GM18909 (cell line): ENCODE measurements around the gene PPT2.
"Not testable (repeated sequence)": the region's sequence is repeated elsewhere in the genome, so short reads cannot be mapped to it uniquely, and the experiment has no call there.

ENCODE experiments used
- ATAC-seq: cut with Tn5 transposase; IDR thresholded peaks from one replicate; pipeline ENCODE4 v1.9.1; 2021; ENCODE audit warnings: mild to moderate bottlenecking; ENCODE audit not compliant: unreplicated experiment, poor library complexity

PPT2 gene

DNA sequence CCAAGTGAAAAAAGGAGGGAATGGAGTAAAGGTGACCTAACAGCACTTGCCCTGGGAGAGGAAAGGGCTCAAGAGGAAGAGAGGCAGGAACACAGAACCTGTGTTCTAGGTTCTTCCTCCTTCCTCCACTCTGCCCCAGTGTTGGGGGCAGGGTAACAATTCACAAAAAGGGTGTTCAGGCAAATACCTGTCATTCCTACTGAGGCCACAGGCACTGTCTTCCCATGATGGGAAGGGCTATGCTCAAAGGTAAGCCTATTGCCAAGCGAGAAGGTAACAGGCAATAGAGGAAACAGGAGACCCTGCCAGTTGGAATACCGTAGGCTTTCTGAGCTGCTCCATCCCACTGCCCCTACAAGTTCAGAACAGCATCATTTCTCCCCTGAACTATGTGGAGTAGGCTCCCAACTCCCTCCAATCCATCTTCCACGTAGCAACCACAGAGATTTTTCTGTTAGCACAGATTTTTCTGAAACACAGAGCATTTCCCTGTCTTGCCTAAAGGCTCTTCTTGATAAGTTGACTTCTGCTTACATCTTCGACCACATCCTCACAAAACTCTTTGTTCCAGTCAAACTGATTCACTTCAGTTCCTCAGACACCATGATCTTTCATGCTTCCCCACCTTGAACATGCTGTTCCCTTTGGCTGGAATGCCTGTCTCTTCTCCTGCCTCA is 19.2 kb downstream of the PPT2 start:
- no peak for ATAC-seq

DNA sequence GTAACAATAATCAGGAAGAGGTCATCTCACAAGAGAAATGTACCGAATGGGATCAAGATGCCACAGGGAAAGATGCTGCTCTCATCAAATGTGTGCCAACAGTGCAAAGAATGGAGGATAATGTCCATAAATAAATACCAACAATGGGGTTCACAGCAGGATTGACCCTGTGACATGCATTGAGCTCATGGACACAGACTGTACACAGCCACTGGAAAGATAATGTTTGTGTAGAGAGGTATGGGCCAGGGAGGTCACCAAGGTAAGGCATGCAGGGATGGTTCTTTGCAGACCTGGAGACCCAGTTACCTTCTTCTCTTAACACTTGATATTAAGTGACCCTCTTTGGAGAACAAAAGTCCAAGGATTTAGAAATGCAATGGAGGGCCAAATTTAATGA is 20.5 kb downstream of the PPT2 start:
- ATAC-seq, result no peak

DNA sequence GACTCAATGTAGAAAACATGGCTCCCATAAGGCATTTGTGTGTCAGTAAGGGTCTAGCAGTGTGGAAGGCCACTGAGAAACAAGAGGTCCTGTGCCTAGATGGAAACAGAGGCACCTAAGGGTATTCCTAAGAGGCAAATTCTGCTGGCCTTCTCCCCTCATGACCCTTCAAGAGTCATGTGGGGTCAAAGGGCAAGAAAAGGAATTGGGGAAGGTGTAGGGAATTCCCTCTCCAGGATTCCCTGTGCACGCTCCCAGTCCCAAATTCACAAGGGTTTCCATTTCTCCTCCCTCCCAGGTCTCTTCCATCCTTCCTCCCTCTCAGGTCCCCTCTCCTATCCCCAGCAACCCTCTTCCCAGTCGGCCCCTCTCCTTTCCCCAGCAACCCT is 21.4 kb downstream of the PPT2 start:
- no peak for ATAC-seq

DNA sequence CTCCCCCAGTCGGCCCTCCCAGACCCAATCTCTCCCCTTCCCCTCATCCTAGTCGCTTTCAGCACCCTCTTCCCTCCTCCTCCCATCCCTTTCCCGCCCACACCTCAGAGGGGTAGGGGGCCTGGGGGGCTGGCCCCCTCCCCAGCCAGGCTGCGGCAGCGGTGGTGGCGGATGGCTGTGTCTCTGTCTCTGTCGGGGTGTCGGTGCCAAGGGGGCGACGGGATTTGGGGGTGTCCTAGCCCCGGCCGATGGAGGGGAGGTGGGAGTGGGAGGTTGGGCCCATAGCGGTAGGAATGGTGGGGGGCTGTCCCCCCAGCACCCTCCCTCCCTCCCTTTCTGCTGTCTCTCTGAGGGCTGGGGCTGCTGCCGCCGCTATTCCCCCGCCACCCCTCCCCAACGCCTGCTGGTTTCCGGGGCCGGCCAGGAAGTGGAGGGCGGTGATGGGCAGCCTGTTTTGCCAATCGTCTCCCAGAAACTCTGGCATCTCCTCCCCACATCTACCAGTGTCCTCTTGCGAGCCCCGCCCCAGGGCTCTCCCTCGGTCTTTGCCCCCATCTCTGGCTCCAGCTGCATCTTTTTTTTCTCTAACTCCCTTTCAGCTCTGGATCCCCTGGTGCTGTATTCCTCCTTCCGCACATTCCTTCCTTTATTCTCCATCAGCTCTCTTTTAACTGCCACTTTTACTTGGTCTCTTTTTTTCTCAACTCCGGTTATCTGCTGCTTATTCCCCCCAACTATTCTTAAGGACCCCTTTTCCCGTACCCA is 22.0 kb downstream of the PPT2 start, which contains the start of gene AGPAT1:
Gene AGPAT1 (minus strand): TSS at position 374 of the 765 bp plus-strand sequence. CDS start 4,588 bp downstream, outside the sequence.
- peak; percentile 40 for ATAC-seq

DNA sequence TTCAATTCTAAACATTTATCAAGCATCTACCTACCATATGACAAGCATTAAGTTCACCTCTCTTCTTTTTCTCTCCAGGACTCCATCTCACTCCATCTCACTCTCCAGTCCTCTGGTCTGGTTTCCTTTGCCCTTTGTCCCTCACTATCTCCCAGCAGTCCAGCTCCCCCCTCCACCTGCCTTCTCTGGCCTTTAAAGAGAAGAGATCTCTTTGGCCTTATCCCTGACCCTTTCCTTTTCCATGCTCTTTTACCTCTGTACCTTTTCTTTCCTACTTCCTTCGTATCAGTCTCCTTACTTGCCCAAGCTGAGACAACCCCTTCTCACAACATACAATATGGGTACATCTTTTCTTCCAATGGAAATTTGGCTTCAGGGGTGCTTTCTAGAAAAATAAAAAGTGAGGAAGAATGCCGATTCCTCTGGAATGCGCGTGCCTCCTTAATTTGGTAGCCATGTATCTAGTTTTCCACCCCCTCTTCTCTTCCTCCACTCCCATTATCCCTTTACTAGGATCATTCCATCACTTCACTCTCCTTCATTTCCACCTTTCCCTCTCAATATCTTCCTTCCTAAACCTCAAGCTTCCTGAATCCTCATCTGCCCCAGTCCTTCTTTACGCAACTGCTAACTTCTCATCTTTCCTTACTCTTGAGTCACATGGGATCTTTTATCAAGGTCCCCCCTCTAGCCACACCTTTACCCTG is 22.7 kb downstream of the PPT2 start:
- ATAC-seq, result no peak

DNA sequence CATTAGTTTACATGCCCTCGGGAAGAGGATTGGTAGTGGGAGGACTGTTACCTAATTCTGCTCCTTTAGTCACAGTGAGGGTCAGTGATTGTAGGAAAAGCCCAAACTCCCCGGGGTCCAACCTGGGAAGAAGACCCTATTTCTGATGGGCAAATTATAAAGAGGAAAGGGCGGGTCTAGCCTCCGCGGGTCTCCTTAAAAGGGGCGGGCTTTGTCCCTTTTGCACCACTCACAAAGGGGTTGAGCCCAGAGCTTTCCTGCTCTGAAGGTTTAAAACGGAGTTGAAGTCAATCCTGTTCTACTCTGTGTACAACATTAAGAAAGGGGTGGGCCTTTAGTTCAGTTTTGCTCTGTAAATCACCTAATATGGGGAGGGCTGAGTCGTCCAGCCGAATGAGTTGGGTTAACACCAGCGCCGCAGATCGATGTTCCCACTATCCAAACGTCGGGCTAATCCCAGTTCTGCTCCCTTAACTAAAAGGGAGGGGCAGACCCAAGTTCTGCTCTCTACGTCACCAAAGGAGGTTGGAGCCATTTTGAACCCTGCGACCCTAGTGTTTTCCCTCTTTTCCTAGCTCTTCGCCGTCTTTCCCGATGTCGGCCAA is 23.3 kb downstream of the PPT2 start:
- ATAC-seq, result peak; percentile 1

DNA sequence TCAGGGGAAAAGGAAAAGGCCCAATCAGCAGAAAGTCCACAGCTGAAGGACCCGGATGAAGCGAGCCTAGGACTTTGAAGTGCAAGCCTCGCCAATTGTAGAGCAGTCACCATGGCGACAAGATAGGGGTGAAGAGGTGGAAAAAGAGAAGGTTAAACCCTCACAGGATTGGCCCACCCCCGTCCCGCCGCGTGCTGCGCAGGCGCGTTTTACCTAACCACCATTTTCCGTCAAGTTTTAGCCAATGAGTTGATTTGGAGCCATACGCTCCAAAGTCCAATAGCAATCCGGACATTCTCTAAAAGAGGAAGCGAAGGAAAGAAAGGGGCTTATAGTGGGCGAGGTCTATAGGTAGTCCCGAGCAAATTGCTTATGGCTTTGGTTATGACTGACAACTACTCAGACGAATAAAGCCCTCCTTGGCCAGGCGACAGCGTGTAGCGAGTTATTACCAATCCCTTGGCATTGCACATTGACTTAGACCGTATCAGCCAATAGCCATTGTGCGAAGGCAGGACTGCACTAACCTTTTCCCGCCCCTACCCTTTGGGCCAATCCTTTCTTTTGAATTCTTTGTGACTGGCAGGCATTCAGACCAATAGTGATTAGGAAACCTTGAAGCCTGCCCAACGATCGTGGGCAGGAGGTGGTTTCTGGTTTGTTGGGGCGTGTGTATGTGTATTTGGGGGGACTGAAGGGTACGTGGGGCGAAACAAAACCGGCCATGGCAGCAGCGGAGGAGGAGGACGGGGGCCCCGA is 24.0 kb downstream of the PPT2 start, which contains the start of gene RNF5:
Gene RNF5 (plus strand): TSS at position 618 of the 759 bp plus-strand sequence. CDS start 107 bp downstream, at position 725.
- ATAC-seq, result peak; percentile 85

DNA sequence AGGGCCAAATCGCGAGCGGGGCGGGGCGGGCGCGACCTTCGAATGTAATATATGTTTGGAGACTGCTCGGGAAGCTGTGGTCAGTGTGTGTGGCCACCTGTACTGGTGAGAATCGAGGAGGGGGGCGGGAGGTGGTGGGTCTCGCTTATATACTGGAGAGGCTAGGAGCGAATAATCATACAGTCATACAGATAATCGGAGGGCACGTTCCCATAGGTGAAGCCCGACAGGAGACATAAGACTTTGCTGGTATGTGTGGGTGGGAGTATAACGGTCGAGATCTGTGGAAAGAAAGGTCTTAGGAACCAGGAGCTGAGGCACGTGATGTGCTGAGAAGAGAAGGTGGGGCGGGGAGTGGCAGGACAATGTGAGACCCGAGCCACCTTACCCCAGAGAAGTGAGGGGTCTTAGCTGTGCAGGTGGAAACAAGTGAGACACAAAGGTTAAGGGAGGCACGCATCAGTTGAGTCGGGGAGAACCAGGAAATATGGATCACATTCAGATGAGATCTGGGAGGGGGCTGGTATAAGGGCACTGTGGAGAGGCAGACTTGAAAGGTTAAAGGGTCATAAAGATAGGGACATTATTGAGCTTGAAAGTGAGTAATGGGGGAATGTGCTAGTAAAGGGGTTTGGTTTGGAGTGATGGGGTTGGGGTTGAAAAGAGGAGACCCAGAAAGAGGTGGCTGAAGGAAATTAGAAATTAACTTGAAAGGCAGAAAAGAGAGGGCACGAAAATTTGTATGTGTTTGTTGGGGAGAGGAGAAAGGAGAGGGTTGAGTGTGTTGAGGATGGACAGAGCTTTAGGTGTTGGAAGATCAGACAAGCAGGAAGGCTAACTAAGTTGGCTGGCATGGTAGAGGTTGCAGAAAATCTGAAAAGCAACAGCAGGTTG is 24.9 kb downstream of the PPT2 start:
- no peak for ATAC-seq

DNA sequence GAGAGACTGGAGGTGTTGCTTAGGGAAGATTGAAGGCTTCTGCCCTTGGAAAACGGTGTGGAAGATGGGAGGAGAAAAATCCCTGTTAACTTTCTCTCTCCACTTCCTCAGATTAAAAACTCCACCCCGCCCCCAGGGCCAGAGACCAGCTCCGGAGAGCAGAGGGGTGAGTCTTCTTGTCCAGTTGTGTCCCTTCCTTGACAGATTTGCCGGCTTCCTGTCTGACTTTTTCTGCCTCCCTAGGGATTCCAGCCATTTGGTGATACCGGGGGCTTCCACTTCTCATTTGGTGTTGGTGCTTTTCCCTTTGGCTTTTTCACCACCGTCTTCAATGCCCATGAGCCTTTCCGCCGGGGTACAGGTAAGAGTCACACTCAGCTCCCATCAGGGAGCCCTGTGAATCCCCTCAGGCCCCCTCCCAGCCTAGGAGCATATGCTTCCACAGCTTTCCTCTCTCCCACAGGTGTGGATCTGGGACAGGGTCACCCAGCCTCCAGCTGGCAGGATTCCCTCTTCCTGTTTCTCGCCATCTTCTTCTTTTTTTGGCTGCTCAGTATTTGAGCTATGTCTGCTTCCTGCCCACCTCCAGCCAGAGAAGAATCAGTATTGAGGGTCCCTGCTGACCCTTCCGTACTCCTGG is 25.9 kb downstream of the PPT2 start:
- ATAC-seq, result no peak

DNA sequence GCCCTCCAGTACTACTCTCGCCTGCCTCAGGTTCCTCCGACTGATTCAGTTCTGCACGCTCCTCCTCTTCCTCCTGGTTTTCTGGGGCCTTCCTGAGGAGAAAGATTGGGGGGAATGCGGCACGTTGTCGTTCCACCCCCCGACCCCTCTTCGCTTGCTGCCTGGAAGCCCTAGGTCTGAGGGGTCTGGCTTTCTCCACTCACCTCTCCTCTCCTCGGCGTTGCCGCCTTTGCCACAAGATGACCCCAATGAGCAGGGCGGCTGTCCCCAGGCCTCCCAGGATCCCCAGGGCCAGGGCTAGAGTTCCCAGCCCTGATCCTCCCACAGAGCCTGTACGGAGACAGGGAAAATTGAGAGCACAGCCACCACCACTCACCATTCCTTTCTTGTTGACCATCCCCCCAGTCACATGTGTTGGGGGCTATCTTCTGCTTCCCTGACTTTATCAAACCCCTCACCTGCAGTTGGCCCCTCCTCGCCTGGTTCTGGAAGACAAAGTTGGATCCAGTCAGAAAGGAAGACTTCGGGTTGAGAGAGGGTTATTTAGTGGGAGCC is 27.3 kb downstream of the PPT2 start:
- ATAC-seq, result no peak

DNA sequence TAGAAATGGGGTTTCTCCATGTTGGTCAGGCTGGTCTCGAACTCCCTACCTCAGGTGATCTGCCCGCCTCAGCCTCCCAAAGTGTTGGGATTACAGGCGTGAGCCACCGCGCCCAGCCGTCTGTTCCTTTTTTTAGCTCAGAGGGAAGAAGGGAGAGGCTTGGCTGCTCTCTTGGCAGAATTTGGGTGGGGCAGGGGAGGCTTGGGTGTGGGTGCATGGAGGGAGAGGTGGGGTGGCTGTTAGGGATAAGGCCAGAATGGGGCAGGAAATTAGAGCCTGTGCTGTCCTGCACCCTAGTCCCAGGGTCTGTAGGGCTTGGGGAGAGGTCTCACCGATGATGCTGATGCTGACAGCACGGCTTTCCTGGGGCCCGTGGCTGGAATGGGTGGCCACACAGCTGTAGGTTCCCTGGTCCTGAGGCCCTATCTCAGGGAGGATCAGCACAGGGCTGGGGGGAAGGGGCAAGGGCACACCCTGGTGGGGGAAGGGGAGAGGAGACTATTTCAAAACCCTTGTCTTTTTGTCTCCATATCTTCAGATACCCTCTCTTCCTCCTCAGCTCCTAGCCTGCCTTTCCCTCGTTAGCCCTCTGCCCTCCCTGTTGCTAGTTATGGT is 28.1 kb downstream of the PPT2 start:
- no peak for ATAC-seq

DNA sequence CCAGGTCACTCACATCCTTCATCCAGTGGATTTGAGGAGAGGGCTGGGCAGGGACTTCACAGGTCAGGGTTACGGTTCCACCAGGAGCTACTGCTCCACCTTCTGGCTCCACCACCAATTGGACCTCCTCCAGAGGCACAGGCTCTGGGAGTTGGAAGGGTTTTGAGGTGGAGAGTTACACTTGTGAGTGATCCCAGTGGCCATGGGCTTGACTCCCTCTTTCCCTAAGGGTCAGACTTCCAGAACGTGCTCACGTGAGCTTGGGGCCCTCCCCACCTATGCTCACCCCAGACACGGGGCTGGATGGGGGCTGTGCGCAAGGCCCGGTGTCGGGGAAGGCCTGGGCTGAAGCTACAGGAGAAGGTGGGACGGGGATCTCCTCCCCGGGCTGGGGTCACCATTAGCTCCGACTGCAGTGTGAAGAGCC is 28.6 kb downstream of the PPT2 start:
- no peak for ATAC-seq

DNA sequence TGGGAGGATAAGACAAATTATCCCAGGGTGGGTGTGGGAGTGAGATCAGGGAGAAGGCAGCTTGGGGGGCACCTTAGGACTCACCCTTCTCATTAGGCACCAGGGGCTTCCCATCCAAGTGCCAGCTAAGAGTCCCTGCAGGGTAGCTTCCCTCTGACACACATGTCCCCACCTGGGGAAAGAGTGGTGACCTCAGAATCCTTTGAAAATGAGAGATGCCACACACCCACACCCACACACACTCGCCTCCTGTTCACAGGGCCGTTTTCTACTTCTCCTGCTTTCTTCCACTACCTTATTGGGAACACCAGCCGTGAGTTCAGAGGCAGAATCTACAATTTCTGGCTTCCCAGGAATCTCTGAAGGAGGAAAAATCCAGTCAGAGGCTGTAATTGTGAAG is 29.1 kb downstream of the PPT2 start:
- no peak for ATAC-seq

DNA sequence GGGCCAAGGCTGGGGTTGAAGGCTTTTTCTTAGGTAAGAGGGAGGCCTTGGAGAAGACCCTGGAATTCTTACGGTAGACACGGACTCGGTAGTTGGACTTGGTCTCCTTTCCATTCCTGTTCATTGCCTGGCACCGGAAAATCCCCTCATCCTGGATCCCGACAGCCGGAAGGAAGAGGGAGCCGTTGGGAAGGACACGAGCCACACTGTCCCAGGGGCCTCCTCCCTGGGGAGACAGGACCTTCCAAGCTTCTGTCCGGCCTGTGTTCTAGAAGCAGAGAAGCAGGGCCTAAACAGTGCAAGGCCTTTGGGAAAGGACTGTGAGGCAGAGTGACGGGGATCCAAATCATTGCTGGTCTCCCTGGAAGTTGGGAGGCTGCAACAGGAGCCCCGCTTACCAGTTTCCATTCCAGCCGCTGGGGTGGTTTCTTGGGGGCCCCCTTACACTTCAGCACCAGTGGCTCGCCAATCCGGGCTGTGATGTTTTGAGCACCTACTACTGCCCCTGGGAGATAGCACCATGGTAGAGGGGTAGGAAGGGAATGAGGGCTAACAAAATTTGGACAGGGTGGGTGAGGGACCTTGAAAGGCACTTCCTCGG is 29.6 kb downstream of the PPT2 start:
- ATAC-seq, result no peak

DNA sequence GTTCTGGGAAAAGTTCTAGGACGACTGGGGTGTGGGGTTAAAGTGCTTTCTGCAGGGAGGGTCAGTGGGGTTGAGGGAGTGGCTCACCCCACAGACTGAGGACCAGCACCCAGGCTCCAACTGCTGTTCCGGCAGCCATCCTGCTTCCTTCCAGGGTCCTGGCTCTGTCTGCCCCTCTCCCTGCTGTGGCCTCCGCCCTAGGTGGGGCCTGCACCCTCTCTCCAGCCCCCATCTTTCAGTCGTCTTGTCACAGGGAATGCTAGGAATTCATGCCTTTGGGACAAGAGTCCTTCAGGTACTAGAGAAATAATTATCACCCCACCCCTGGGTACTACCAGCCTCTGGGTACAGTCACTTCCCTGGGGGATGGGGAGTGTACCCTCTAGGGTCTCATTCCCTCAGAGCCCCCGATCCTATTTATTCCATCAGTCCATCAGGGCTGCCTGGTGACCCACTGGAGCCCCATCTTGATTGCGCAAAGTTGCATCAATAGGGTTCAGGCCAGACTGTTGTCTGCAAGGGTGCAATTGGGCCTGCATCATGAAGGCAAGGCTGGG is 30.2 kb downstream of the PPT2 start, which contains the start of gene AGER:
Gene AGER (minus strand): TSS at position 170 of the 557 bp plus-strand sequence. CDS start 31 bp downstream, at position 139.
- no peak for ATAC-seq

DNA sequence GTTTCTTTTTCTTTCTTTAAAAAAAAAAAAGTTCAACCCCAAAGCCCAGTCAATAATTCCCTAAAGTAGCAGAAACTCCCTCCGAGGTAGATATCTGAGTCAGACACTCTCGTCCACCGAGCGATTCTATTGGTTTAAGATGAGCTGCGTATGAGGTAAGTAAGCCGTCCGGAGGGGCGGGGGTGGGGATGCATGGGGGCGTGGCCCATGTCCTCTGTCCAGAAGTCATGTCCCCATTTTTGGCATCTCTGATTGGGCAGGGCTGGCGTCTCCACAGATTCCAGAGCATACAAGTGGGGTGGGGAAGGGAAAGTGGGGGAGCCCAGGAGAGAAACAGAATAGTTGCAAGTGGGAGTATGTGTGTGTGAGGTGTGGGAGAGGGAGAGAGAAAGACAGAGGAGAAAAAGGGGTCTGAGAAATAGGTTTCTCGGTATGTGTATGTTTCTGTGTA is 31.8 kb downstream of the PPT2 start:
- ATAC-seq, result not testable (repeated sequence)
